Tibial nerve (tissue), 4 donors: ENCODE measurements around the gene PLCB1. TPM values are rescaled to one million over a fixed set of nuclear protein-coding genes. Genes with fewer than 3 reads are reported as not detected.

ENCODE experiments used
- DNase-seq, 2 donors: peaks; one replicate each; pipeline ENCODE4 v3.0.0-alpha.2; 2019; ENCODE audit warnings: low spot score in 2 of 2
- H3K27ac ChIP-seq, 4 donors: fragments of 200-600 bp; sonication (generic) in 3 of 4; one replicate each; pipeline ENCODE4 v1.5.1; 2017 to 2019; ENCODE audit warnings: mild to moderate bottlenecking in 1 of 4
- H3K27me3 ChIP-seq, 2 donors: fragments of 200-600 bp; sonication (generic) in 1 of 2; one replicate each; pipeline versions ENCODE4 v1.5.1 to v1.6.0; 2017 to 2019
- H3K36me3 ChIP-seq, 3 donors: fragments of 200-600 bp; sonication (generic); one replicate each; pipeline ENCODE4 v1.5.1; 2018 to 2019
- H3K4me1 ChIP-seq, 4 donors: fragments of 200-600 bp; sonication (generic) in 3 of 4; one replicate each; pipeline ENCODE4 v1.5.1; 2017 to 2019
- H3K4me3 ChIP-seq, 4 donors: fragments of 200-600 bp; sonication (generic) in 3 of 4; one replicate each; pipeline ENCODE4 v1.5.1; 2017 to 2019; ENCODE audit warnings: mild to moderate bottlenecking in 1 of 4, moderate library complexity in 1 of 4
- H3K9me3 ChIP-seq, 4 donors: fragments of 200-600 bp; sonication (generic) in 3 of 4; one replicate each; pipeline ENCODE4 v1.5.1; 2017 to 2019
- CTCF ChIP-seq, 5 experiments: fragments of 200-600 bp in 3 of 5; fragments of 450-650 bp in 2 of 5; sonication (generic) in 3 of 5; IDR thresholded peaks; one replicate each; pipeline ENCODE4 v1.5.1; 2016 to 2019; ENCODE audit warnings: antibody characterized with exemption in 5 of 5, mild to moderate bottlenecking in 3 of 5, moderate library complexity in 2 of 5
- EP300 ChIP-seq, 2 donors: sonication (generic); formaldehyde crosslinking; IDR thresholded peaks; one replicate each; pipeline ENCODE4 v1.6.1; 2017; ENCODE audit warnings: antibody characterized with exemption in 2 of 2, mild to moderate bottlenecking in 1 of 2
- POLR2A ChIP-seq, 2 donors: fragments of 450-650 bp; IDR thresholded peaks; one replicate each; pipeline ENCODE4 v1.6.1; 2017; ENCODE audit warnings: antibody characterized with exemption in 2 of 2, mild to moderate bottlenecking in 2 of 2, moderate library complexity in 2 of 2
- WGBS, 2 donors: methylation state at CpG; one replicate each; pipeline ENCODE4 v1.1.5; 2018; 5-methylcytosine and 5-hydroxymethylcytosine counted together
- total RNA-seq, 4 donors: library from RNA; depleted of rRNA; stranded (reverse); fragments of >200 nt; gene quantifications; one replicate each; pipeline ENCODE4 v1.1.0, GENCODE V29; 2016

Gene PLCB1
- total RNA-seq, 4 donors from 2014 or later = 34.7 to 52.8 (median 39.2) TPM

GRCh38 chr20:8425802-8426201 is 293.7 kb downstream of the PLCB1 start:
- DNase-seq = no peak
- Histone ChIP-seq H3K36me3 (no peaks in the 10 kb centered on the region), H3K9me3 (no peaks in the 10 kb centered on the region), H3K27ac (no peak overlapping the region), H3K4me1 (peaks cover 0 to 4% (median under 1%) of the 10 kb centered on the region in 4 donors), H3K4me3 (no peak overlapping the region), H3K27me3 (no peaks in the 10 kb centered on the region)
- WGBS, 2 donors = 93 to 96% methylated on average over 4 of the region's 4 CpGs
- TF ChIP-seq CTCF (IDR thresholded peaks at IDR 0.05) = no peak
- no peak for TF ChIP-seq POLR2A (IDR thresholded peaks at IDR 0.05)
- no peak for TF ChIP-seq EP300 (IDR thresholded peaks at IDR 0.05)

- H3K27ac ChIP-seq = no peak overlapping the region
Observed at GRCh38 chr20:8427419-8428040, 295.5 kb downstream of the PLCB1 start.

GRCh38 chr20:8428988-8429387 is 296.9 kb downstream of the PLCB1 start:
- no peaks in the 10 kb centered on the region for H3K36me3 ChIP-seq
- no peak for DNase-seq
- H3K27ac ChIP-seq = no peak overlapping the region
- no peak overlapping the region for H3K4me3 ChIP-seq
- no peaks in the 10 kb centered on the region for H3K9me3 ChIP-seq
- no peak for TF ChIP-seq POLR2A (IDR thresholded peaks at IDR 0.05)
- no peak for TF ChIP-seq EP300 (IDR thresholded peaks at IDR 0.05)
- no peak for TF ChIP-seq CTCF (IDR thresholded peaks at IDR 0.05)
- peaks cover 0 to 25% (median 13%) of the 10 kb centered on the region in 4 donors for H3K4me1 ChIP-seq
- 88% methylated on average over 3 of the region's 3 CpGs for WGBS, 2 donors
- H3K27me3 ChIP-seq = no peaks in the 10 kb centered on the region

More at GRCh38 chr20:8427419-8428040, 295.5 kb downstream of the PLCB1 start:
- WGBS, 2 donors = 84 to 85% methylated on average over 2 of the region's 2 CpGs
- no peak overlapping the region for H3K4me3 ChIP-seq
- no peak for DNase-seq
- no peaks in the 10 kb centered on the region for H3K9me3 ChIP-seq
- H3K36me3 ChIP-seq = no peaks in the 10 kb centered on the region
- peaks cover 0 to 18% (median 10%) of the 10 kb centered on the region in 4 donors for H3K4me1 ChIP-seq
- TF ChIP-seq CTCF (IDR thresholded peaks at IDR 0.05) (no peak), POLR2A (IDR thresholded peaks at IDR 0.05) (no peak)
- no peaks in the 10 kb centered on the region for H3K27me3 ChIP-seq

GRCh38 chr20:8431538-8432434 is 299.7 kb downstream of the PLCB1 start:
- Histone ChIP-seq H3K9me3 (no peaks in the 10 kb centered on the region), H3K4me3 (no peak overlapping the region), H3K36me3 (no peaks in the 10 kb centered on the region), H3K27me3 (no peaks in the 10 kb centered on the region), H3K4me1 (peaks cover 0 to 25% (median 13%) of the 10 kb centered on the region in 4 donors), H3K27ac (peak overlapping the region in 2 of 4 donors; percentile 51 to 68)
- DNase-seq = peak; percentile 18 to 21
- TF ChIP-seq EP300 (IDR thresholded peaks at IDR 0.05) = no peak
- no peak for TF ChIP-seq POLR2A (IDR thresholded peaks at IDR 0.05)
- 67 to 68% methylated on average over 11 of the region's 11 CpGs for WGBS, 2 donors

- TF ChIP-seq CTCF (IDR thresholded peaks at IDR 0.05) (no peak), EP300 (IDR thresholded peaks at IDR 0.05) (no peak), POLR2A (IDR thresholded peaks at IDR 0.05) (no peak)
- 58 to 72% methylated on average over 7 of the region's 7 CpGs for WGBS, 2 donors
- Histone ChIP-seq H3K4me1 (peaks cover 0 to 25% (median 13%) of the 10 kb centered on the region in 4 donors), H3K4me3 (no peak overlapping the region), H3K27ac (peak overlapping the region in 2 of 4 donors; percentile 51 to 68), H3K36me3 (no peaks in the 10 kb centered on the region), H3K27me3 (no peaks in the 10 kb centered on the region), H3K9me3 (no peaks in the 10 kb centered on the region)
- DNase-seq = no peak
Observed at GRCh38 chr20:8432435-8433148, 300.5 kb downstream of the PLCB1 start.
